Tibial nerve (tissue), 4 donors: ENCODE data around the gene UBE2E2. TPM values are rescaled to one million over a fixed set of nuclear protein-coding genes. Genes with fewer than 3 reads are reported as not detected.

Experiments
- DNase-seq, 2 donors: peaks; one replicate each; pipeline ENCODE4 v3.0.0-alpha.2; 2019; ENCODE audit warnings: low spot score in 2 of 2
- H3K27ac ChIP-seq, 4 donors: fragments of 200-600 bp; sonication (generic) in 3 of 4; one replicate each; pipeline ENCODE4 v1.5.1; 2017 to 2019; ENCODE audit warnings: mild to moderate bottlenecking in 1 of 4
- H3K27me3 ChIP-seq, 2 donors: fragments of 200-600 bp; sonication (generic) in 1 of 2; one replicate each; pipeline versions ENCODE4 v1.5.1 to v1.6.0; 2017 to 2019
- H3K36me3 ChIP-seq, 3 donors: fragments of 200-600 bp; sonication (generic); one replicate each; pipeline ENCODE4 v1.5.1; 2018 to 2019
- H3K4me1 ChIP-seq, 4 donors: fragments of 200-600 bp; sonication (generic) in 3 of 4; one replicate each; pipeline ENCODE4 v1.5.1; 2017 to 2019
- H3K4me3 ChIP-seq, 4 donors: fragments of 200-600 bp; sonication (generic) in 3 of 4; one replicate each; pipeline ENCODE4 v1.5.1; 2017 to 2019; ENCODE audit warnings: mild to moderate bottlenecking in 1 of 4, moderate library complexity in 1 of 4
- H3K9me3 ChIP-seq, 4 donors: fragments of 200-600 bp; sonication (generic) in 3 of 4; one replicate each; pipeline ENCODE4 v1.5.1; 2017 to 2019
- EP300 ChIP-seq, 2 donors: sonication (generic); formaldehyde crosslinking; IDR thresholded peaks; one replicate each; pipeline ENCODE4 v1.6.1; 2017; ENCODE audit warnings: antibody characterized with exemption in 2 of 2, mild to moderate bottlenecking in 1 of 2
- POLR2A ChIP-seq, 2 donors: fragments of 450-650 bp; IDR thresholded peaks; one replicate each; pipeline ENCODE4 v1.6.1; 2017; ENCODE audit warnings: antibody characterized with exemption in 2 of 2, mild to moderate bottlenecking in 2 of 2, moderate library complexity in 2 of 2
- WGBS, 2 donors: methylation state at CpG; one replicate each; pipeline ENCODE4 v1.1.5; 2018; 5-methylcytosine and 5-hydroxymethylcytosine counted together
- total RNA-seq, 4 donors: library from RNA; depleted of rRNA; stranded (reverse); fragments of >200 nt; gene quantifications; one replicate each; pipeline ENCODE4 v1.1.0, GENCODE V29; 2016
- TF ChIP-seq, protein P1 (sequence below), 5 experiments: fragments of 200-600 bp in 3 of 5; fragments of 450-650 bp in 2 of 5; sonication (generic) in 3 of 5; IDR thresholded peaks; one replicate each; pipeline ENCODE4 v1.5.1; 2016 to 2019; ENCODE audit warnings: antibody characterized with exemption in 5 of 5, mild to moderate bottlenecking in 3 of 5, moderate library complexity in 2 of 5

UBE2E2 gene
- total RNA-seq, 4 donors from 2014 or later, result 67.1 to 222 (median 130) TPM

DNA sequence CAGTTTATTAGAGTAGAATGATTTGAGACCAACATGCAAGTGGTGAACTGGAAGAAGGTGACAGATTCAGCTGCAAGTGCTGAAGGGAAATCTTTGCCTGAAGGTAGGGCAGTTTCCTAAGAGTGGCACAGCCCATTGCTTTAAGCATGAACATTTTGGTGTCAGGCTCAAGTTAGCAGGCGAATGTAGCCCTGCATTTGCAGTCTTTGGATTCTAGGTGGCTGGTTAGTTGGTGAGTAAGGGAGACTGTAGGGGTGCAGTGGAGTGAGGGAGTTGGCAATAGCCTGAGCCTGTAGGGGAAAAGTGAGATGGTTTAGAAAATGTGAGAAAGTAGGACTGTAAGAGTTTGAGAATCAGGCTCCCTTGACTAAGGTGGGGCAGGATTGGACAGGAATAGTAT is 29.7 kb downstream of the UBE2E2 start:
- TF ChIP-seq EP300 (IDR thresholded peaks at IDR 0.05), result no peak
- TF ChIP-seq, protein P1, sequence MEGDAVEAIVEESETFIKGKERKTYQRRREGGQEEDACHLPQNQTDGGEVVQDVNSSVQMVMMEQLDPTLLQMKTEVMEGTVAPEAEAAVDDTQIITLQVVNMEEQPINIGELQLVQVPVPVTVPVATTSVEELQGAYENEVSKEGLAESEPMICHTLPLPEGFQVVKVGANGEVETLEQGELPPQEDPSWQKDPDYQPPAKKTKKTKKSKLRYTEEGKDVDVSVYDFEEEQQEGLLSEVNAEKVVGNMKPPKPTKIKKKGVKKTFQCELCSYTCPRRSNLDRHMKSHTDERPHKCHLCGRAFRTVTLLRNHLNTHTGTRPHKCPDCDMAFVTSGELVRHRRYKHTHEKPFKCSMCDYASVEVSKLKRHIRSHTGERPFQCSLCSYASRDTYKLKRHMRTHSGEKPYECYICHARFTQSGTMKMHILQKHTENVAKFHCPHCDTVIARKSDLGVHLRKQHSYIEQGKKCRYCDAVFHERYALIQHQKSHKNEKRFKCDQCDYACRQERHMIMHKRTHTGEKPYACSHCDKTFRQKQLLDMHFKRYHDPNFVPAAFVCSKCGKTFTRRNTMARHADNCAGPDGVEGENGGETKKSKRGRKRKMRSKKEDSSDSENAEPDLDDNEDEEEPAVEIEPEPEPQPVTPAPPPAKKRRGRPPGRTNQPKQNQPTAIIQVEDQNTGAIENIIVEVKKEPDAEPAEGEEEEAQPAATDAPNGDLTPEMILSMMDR (IDR thresholded peaks at IDR 0.05), result no peak
- no peak for TF ChIP-seq POLR2A (IDR thresholded peaks at IDR 0.05)
- WGBS, 2 donors, result 67 to 72% methylated on average over 1 of the region's 1 CpG
- H3K4me1 ChIP-seq, result peaks cover 0 to 37% (median 3%) of the 10 kb centered on the region in 4 donors
- H3K4me3 ChIP-seq, result no peak overlapping the region
- H3K36me3 ChIP-seq, result no peaks in the 10 kb centered on the region
- no peak overlapping the region for H3K27ac ChIP-seq
- DNase-seq, result no peak
- H3K27me3 ChIP-seq, result no peaks in the 10 kb centered on the region
- peaks cover 0 to 4% (median 0%) of the 10 kb centered on the region in 4 donors for H3K9me3 ChIP-seq

GRCh38 chr3:23235264-23235663 is 32.1 kb downstream of the UBE2E2 start:
- no peaks in the 10 kb centered on the region for H3K27me3 ChIP-seq
- H3K4me3 ChIP-seq, result no peak overlapping the region
- no peaks in the 10 kb centered on the region for H3K36me3 ChIP-seq
- 74 to 81% methylated on average over 1 of the region's 1 CpG for WGBS, 2 donors
- no peak overlapping the region for H3K27ac ChIP-seq
- no peak for DNase-seq
- H3K4me1 ChIP-seq, result peaks cover 0 to 50% (median 11%) of the 10 kb centered on the region in 4 donors
- H3K9me3 ChIP-seq, result peaks cover 0 to 4% (median 0%) of the 10 kb centered on the region in 4 donors
- TF ChIP-seq EP300 (IDR thresholded peaks at IDR 0.05) (no peak), POLR2A (IDR thresholded peaks at IDR 0.05) (no peak)
- TF ChIP-seq, protein P1 (IDR thresholded peaks at IDR 0.05), result no peak

- H3K27me3 ChIP-seq, result no peaks in the 10 kb centered on the region
- no peak overlapping the region for H3K27ac ChIP-seq
- WGBS, 2 donors, result 85 to 94% methylated on average over 6 of the region's 6 CpGs
- no peaks in the 10 kb centered on the region for H3K36me3 ChIP-seq
- H3K4me1 ChIP-seq, result peaks cover 0 to 51% (median 14%) of the 10 kb centered on the region in 4 donors
- H3K4me3 ChIP-seq, result no peak overlapping the region
- H3K9me3 ChIP-seq, result no peaks in the 10 kb centered on the region
- no peak for TF ChIP-seq POLR2A (IDR thresholded peaks at IDR 0.05)
- TF ChIP-seq, protein P1 (IDR thresholded peaks at IDR 0.05), result no peak
- no peak for TF ChIP-seq EP300 (IDR thresholded peaks at IDR 0.05)
- no peak for DNase-seq
These were observed 33.8 kb downstream of the UBE2E2 start for GRCh38 chr3:23236890-23237289.

- DNase-seq, result no peak
- H3K4me1 ChIP-seq, result peaks cover 0 to 41% (median 13%) of the 10 kb centered on the region in 4 donors
- no peak overlapping the region for H3K27ac ChIP-seq
- 79 to 91% methylated on average over 2 of the region's 2 CpGs for WGBS, 2 donors
- no peaks in the 10 kb centered on the region for H3K9me3 ChIP-seq
- TF ChIP-seq POLR2A (IDR thresholded peaks at IDR 0.05), result no peak
- TF ChIP-seq, protein P1 (IDR thresholded peaks at IDR 0.05), result no peak
- no peak for TF ChIP-seq EP300 (IDR thresholded peaks at IDR 0.05)
- no peak overlapping the region for H3K4me3 ChIP-seq
- no peaks in the 10 kb centered on the region for H3K27me3 ChIP-seq
- no peaks in the 10 kb centered on the region for H3K36me3 ChIP-seq
These were observed 35.0 kb downstream of the UBE2E2 start for GRCh38 chr3:23238156-23238555.

- 92 to 93% methylated on average over 4 of the region's 4 CpGs for WGBS, 2 donors
- TF ChIP-seq POLR2A (IDR thresholded peaks at IDR 0.05), result no peak
- TF ChIP-seq EP300 (IDR thresholded peaks at IDR 0.05), result no peak
- Histone ChIP-seq H3K27me3 (no peaks in the 10 kb centered on the region), H3K27ac (no peak overlapping the region), H3K9me3 (no peaks in the 10 kb centered on the region), H3K4me1 (peaks cover 0 to 41% (median 11%) of the 10 kb centered on the region in 4 donors), H3K4me3 (no peak overlapping the region), H3K36me3 (no peaks in the 10 kb centered on the region)
- no peak for DNase-seq
These were observed 35.5 kb downstream of the UBE2E2 start for GRCh38 chr3:23238578-23238977.
